Measurements from ENCODE around the gene ERBB4. TPM values are rescaled to one million over a fixed set of nuclear protein-coding genes. Genes with fewer than 3 reads are reported as not detected.
"Not testable (repeated sequence)": the region's sequence is repeated elsewhere in the genome, so short reads cannot be mapped to it uniquely, and the experiment has no call there.

ERBB4 gene
- total RNA-seq, 1 donor from 2014 or later = 8.3 TPM

DNA sequence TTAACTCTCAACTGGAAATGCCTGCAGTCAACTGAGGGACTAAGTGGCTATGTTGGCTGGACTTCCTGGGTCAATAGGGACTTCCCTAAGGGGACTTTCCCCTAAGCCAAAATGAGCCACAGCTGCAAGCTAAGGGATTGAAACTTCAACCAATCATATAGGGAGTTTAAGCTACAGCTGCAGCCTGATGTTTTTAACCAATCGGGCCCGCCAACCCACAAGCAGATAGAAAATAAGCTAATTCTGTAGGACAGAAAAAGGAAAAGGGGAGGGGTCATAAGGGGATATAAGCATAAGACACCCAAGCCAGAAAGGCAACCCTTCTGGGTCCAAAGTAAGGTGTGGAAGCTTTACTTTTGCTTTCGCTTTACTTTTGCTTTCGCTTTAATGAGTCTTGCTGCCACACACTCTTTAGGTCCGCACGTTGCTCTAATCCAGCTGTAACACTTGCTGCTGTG, 927.5 kb downstream of the ERBB4 start:
- no peaks in the 10 kb centered on the region for H3K4me1 ChIP-seq
- H3K9me3 ChIP-seq (replicated peaks) = no peaks in the 10 kb centered on the region
- no peak overlapping the region for H3K27ac ChIP-seq (replicated peaks)
- H3K27me3 ChIP-seq (ENCODE audit: low read depth) = no peaks in the 10 kb centered on the region
- intact Hi-C loops (cut with micrococcal nuclease) = no loop called here
- TF ChIP-seq, protein P1, sequence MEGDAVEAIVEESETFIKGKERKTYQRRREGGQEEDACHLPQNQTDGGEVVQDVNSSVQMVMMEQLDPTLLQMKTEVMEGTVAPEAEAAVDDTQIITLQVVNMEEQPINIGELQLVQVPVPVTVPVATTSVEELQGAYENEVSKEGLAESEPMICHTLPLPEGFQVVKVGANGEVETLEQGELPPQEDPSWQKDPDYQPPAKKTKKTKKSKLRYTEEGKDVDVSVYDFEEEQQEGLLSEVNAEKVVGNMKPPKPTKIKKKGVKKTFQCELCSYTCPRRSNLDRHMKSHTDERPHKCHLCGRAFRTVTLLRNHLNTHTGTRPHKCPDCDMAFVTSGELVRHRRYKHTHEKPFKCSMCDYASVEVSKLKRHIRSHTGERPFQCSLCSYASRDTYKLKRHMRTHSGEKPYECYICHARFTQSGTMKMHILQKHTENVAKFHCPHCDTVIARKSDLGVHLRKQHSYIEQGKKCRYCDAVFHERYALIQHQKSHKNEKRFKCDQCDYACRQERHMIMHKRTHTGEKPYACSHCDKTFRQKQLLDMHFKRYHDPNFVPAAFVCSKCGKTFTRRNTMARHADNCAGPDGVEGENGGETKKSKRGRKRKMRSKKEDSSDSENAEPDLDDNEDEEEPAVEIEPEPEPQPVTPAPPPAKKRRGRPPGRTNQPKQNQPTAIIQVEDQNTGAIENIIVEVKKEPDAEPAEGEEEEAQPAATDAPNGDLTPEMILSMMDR (IDR thresholded peaks at IDR 0.05; ENCODE audit: borderline replicate concordance) = no peak
- DNase-seq = no peak
- H3K4me3 ChIP-seq = no peak overlapping the region
- H3K36me3 ChIP-seq = no peaks in the 10 kb centered on the region

DNA sequence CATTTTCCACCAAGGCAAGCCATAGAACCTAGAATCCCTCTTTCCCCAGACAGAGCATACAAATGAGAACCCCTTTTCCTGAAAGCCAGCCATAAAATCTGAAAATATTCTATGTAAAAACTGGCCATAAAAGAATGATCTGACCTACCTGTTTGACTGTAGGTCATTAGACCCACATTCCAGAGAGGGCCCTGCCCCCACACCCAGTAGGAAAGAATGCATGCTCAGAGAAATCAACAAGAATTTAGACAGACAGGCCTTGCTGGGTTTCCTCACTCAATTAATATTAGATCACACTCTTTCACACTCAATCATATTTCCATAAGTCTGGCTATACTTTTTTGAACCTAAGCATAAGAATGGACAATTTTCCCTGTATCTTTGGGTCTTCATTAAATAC, 929.5 kb downstream of the ERBB4 start:
- DNase-seq = no peak
- no peaks in the 10 kb centered on the region for H3K9me3 ChIP-seq (replicated peaks)
- H3K36me3 ChIP-seq = no peaks in the 10 kb centered on the region
- no peaks in the 10 kb centered on the region for H3K27me3 ChIP-seq (ENCODE audit: low read depth)
- no peaks in the 10 kb centered on the region for H3K4me1 ChIP-seq
- no peak overlapping the region for H3K4me3 ChIP-seq
- intact Hi-C loops (cut with micrococcal nuclease) = no loop called here
- no peak overlapping the region for H3K27ac ChIP-seq (replicated peaks)
- TF ChIP-seq, protein P1 (IDR thresholded peaks at IDR 0.05; ENCODE audit: borderline replicate concordance) = no peak

DNA sequence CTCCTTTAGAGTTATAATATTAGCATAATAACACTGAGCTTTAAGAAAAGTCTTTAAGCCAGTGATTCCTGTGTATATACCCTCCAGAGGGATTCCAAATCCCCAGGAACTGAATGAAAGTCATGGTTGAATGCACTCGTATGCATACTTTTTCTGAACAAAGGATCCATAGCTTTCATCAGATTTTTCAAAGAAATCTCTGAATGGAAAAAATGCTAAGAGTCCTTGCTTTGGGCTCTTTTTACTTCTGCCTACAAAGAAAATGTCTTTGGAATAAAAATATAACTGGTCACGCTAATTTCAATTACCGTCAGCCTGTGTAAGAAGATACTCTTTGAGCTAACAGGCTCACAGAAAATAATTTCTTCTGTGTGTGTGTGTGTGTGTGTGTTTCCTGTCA, 939.5 kb downstream of the ERBB4 start:
- Histone ChIP-seq H3K27me3 (ENCODE audit: low read depth) (no peaks in the 10 kb centered on the region), H3K27ac (replicated peaks) (no peak overlapping the region), H3K36me3 (no peaks in the 10 kb centered on the region), H3K4me1 (no peaks in the 10 kb centered on the region), H3K9me3 (replicated peaks) (no peaks in the 10 kb centered on the region), H3K4me3 (no peak overlapping the region)
- TF ChIP-seq, protein P1 (IDR thresholded peaks at IDR 0.05; ENCODE audit: borderline replicate concordance) = no peak
- no peak for DNase-seq
- intact Hi-C loops (cut with micrococcal nuclease) = no loop called here

DNA sequence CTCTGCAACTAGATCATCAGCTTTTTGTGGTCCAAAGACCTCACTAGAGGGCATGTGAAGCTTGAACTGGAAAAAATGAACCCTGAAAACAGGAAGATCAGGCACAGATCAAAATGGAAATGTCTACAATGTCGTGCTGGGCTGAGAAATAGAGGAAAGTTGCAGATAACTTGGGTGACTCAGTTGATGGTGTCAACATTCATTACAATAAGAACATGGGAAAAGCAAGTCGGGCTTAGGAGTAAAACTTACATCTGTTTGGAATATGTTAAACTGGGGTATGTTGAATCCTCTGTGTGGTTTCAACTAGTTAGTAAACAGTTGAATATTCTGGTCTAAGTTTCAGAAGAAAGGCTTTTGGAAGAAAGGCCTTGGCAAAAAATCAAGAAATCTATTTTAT, 940.4 kb downstream of the ERBB4 start:
- H3K27ac ChIP-seq (replicated peaks) = no peak overlapping the region
- H3K9me3 ChIP-seq (replicated peaks) = no peaks in the 10 kb centered on the region
- no peak for DNase-seq
- intact Hi-C loops (cut with micrococcal nuclease) = no loop called here
- H3K4me3 ChIP-seq = no peak overlapping the region
- H3K4me1 ChIP-seq = no peaks in the 10 kb centered on the region
- TF ChIP-seq, protein P1 (IDR thresholded peaks at IDR 0.05; ENCODE audit: borderline replicate concordance) = no peak
- no peaks in the 10 kb centered on the region for H3K27me3 ChIP-seq (ENCODE audit: low read depth)
- H3K36me3 ChIP-seq = no peaks in the 10 kb centered on the region

DNA sequence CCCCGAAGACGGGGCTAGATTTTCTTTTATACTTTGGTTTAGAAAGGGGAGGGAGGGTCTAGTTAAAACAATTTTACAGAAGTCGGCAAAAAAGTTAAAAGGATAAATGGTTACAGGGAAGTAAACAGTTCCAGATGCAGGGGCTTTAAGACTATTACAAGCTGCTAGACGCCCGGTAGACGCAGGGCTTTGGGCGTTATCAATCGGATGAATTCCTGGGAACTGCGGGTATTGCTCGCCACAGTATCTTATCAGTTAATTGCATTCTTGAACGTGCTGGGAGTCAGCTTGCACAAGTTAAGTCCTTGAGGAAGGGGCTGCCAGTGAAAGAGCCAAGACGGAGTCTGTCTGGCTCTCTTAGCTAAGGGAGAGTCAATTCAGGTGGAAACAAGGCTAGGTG, 946.6 kb downstream of the ERBB4 start:
- H3K36me3 ChIP-seq; H3K27ac ChIP-seq (replicated peaks); H3K9me3 ChIP-seq (replicated peaks); H3K4me3 ChIP-seq; H3K27me3 ChIP-seq (ENCODE audit: low read depth); intact Hi-C loops (cut with micrococcal nuclease); H3K4me1 ChIP-seq; DNase-seq: not testable (repeated sequence)

DNA sequence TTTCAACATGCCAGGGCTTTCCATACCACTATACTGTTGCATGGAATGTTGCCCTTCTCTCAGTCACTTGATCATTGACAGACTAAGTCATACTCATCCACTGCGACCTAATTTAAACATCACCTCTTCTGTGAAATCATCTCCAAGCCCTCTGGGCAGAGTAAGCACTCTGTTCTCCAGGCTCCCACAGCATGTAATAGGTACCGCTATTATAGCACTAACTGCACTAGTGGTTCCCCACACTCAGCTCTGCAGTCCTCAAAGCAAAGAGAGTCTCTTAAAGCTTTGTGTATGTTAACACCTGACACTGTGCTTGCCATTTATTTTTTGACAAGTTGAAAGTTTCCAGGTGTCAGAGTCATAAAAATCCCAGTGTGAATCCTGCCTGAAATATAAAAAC, 947.2 kb downstream of the ERBB4 start:
- DNase-seq = no peak
- H3K9me3 ChIP-seq (replicated peaks) = no peaks in the 10 kb centered on the region
- H3K27me3 ChIP-seq (ENCODE audit: low read depth) = no peaks in the 10 kb centered on the region
- TF ChIP-seq, protein P1 (IDR thresholded peaks at IDR 0.05; ENCODE audit: borderline replicate concordance) = no peak
- no peak overlapping the region for H3K27ac ChIP-seq (replicated peaks)
- H3K4me1 ChIP-seq = no peaks in the 10 kb centered on the region
- no peak overlapping the region for H3K4me3 ChIP-seq
- intact Hi-C loops (cut with micrococcal nuclease) = no loop called here
- no peaks in the 10 kb centered on the region for H3K36me3 ChIP-seq
